C4-2B (cell line): ENCODE measurements around the gene PPP4R3A.

Experiments used
- ZFX ChIP-seq: fragments of 450-650 bp; IDR thresholded peaks from 2 replicates; pipeline ENCODE4 v1.6.1; 2017
- TF ChIP-seq, protein P1 (sequence below): fragments of 450-650 bp; conservative IDR thresholded peaks from 2 replicates; pipeline ENCODE4 v1.5.1; 2017; ENCODE audit warnings: mild to moderate bottlenecking

DNA sequence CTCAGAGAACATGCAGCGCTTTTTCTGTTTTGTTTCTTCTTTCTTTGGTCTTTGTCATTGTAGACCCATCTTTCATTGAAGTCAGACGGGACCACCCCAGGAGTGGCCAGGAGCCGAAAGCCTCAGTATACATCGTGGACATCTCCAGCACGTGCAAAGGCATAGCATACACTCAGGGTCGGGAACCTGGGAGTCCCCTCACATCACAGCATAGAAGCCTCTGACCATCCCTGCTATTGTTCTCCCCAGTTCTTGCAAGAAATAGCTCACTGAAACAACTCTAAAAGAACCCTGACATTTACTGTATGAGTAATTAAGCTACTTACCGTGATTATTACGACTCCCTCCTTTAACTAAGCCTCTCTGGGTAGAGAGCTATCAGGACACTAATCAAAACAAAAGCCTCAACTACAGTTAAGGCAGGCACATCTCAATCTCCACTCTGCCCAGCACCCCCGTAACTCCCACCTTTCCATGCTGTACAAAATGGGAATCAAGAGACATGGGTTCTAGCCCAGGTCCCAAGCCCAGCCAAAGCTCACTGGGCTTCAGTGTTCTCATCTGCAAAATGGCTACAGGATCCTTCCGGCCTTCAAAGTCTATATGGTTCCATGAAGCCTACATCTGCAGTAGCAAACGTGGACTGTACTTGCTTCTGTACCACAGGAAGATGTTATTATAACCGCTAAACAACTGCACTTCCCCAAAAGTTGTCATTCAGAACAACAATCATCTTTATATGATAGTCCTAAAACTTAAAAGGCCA is 99.2 kb downstream of the PPP4R3A start:
- TF ChIP-seq, protein P1, sequence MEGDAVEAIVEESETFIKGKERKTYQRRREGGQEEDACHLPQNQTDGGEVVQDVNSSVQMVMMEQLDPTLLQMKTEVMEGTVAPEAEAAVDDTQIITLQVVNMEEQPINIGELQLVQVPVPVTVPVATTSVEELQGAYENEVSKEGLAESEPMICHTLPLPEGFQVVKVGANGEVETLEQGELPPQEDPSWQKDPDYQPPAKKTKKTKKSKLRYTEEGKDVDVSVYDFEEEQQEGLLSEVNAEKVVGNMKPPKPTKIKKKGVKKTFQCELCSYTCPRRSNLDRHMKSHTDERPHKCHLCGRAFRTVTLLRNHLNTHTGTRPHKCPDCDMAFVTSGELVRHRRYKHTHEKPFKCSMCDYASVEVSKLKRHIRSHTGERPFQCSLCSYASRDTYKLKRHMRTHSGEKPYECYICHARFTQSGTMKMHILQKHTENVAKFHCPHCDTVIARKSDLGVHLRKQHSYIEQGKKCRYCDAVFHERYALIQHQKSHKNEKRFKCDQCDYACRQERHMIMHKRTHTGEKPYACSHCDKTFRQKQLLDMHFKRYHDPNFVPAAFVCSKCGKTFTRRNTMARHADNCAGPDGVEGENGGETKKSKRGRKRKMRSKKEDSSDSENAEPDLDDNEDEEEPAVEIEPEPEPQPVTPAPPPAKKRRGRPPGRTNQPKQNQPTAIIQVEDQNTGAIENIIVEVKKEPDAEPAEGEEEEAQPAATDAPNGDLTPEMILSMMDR = no peak
- TF ChIP-seq ZFX = no peak
